ENCODE results near the gene ST8SIA2. TPM values are rescaled to one million over a fixed set of nuclear protein-coding genes. Genes with fewer than 3 reads are reported as not detected.

Gene ST8SIA2
- total and polyA plus RNA-seq, 2 experiments from 2014 or later, result not detected

DNA sequence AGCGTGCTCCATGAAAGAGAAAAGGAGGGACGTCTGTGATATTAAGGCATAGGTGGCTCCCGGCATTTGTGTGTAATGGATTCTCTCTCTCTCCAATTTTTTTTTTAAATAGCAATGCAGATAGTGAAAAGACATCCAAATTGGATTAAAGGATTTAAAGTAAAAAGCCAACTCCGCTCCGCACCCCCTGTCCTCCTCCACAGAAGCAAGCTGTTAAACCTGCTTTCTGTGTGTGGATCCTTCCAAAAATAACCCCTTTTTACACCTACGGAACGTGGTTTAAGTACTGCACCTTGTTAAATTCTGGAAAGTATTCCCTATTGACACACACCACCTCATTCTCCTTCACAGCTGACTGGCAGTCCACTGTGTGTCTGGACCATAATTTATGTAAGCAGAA lies 61.6 kb downstream of the ST8SIA2 start:
- in situ Hi-C loops (cut with MboI), result no loop called here
- WGBS, 2 experiments (ENCODE audit: low coverage in 1 of 2, low lambda C conversion rate in 2 of 2, missing lambda C conversion rate in 2 of 2), result 83 to 90% methylated on average over 7 of the region's 7 CpGs

DNA sequence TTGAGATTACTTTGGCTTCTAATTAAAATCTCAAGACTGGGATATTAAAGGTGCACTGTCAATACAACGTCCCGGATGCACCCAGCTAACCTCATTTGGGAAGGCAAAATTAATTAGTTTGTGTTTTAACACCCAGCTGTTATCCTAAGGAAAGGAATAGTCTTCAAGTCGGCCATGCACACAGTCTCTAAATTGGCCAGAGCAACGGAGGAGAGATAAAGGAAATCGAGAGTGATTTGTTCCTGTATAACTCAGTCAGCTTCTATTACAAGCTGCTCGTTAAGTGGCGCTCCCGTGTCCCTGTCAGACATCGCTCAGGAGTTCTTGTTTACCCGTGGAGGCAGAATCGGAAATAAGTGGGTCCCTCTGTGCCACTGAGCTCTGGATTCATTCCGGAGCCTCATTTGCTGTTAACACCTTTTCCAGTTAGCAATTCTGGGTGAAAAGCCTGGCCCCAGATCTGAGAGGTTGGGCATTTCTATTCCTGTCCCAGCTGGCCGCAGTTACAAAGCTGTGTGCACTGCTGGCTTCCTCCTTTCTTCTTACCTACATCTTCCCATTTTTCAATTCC lies 63.9 kb downstream of the ST8SIA2 start:
- Histone ChIP-seq H3K9me3 (ENCODE audit: low read depth) (no peaks in the 10 kb centered on the region), H3K36me3 (ENCODE audit: low read depth) (no peaks in the 10 kb centered on the region), H3F3A (ENCODE audit: insufficient read depth) (no peaks in the 10 kb centered on the region), H2AFZ (no peak overlapping the region), H3K79me2 (ENCODE audit: insufficient read depth) (no peaks in the 10 kb centered on the region), H3K4me3 (no peak overlapping the region), H4K20me1 (ENCODE audit: insufficient read depth) (no peaks in the 10 kb centered on the region), H3K27me3 (replicated peaks; ENCODE audit: insufficient read depth) (peaks cover 5% of the 10 kb centered on the region; the same call in 1 of the 2 replicates), H3K9ac (no peak overlapping the region), H3K4me1 (ENCODE audit: insufficient read depth) (no peaks in the 10 kb centered on the region), H3K27ac (no peak overlapping the region), H3K4me2 (ENCODE audit: unreplicated experiment) (no peak overlapping the region), H3K9me2 (ENCODE audit: insufficient read depth) (no peaks in the 10 kb centered on the region)
- 64 to 69% methylated on average over 13 of the region's 13 CpGs for WGBS, 2 experiments (ENCODE audit: low coverage in 1 of 2, low lambda C conversion rate in 2 of 2, missing lambda C conversion rate in 2 of 2)
- TF ChIP-seq EZH2phosphoT487 (IDR thresholded peaks at IDR 0.05; ENCODE audit: insufficient read depth, low read depth) (no peak), EZH2 (IDR thresholded peaks at IDR 0.05; ENCODE audit: insufficient read depth, poor library complexity, severe bottlenecking) (no peak)
- DNase-seq, result no peak
- in situ Hi-C loops (cut with MboI), result no loop called here

More for the DNA sequence above, 61.6 kb downstream of the ST8SIA2 start:
- Histone ChIP-seq H3K9me2 (ENCODE audit: insufficient read depth) (no peaks in the 10 kb centered on the region), H3K4me2 (ENCODE audit: unreplicated experiment) (no peak overlapping the region), H3K9me3 (ENCODE audit: low read depth) (no peaks in the 10 kb centered on the region), H3K27ac (no peak overlapping the region), H3K36me3 (ENCODE audit: low read depth) (no peaks in the 10 kb centered on the region), H3K4me1 (ENCODE audit: insufficient read depth) (peaks cover 10% of the 10 kb centered on the region; the same call in 1 of the 2 replicates), H4K20me1 (ENCODE audit: insufficient read depth) (no peaks in the 10 kb centered on the region), H2AFZ (no peak overlapping the region), H3K79me2 (ENCODE audit: insufficient read depth) (no peaks in the 10 kb centered on the region), H3K27me3 (replicated peaks; ENCODE audit: insufficient read depth) (peaks cover 5% of the 10 kb centered on the region; the same call in 1 of the 2 replicates), H3K4me3 (no peak overlapping the region), H3K9ac (no peak overlapping the region), H3F3A (ENCODE audit: insufficient read depth) (no peaks in the 10 kb centered on the region)
- DNase-seq, result no peak
- no peak for TF ChIP-seq EZH2phosphoT487 (IDR thresholded peaks at IDR 0.05; ENCODE audit: insufficient read depth, low read depth)
- TF ChIP-seq EZH2 (IDR thresholded peaks at IDR 0.05; ENCODE audit: insufficient read depth, poor library complexity, severe bottlenecking), result no peak

DNA sequence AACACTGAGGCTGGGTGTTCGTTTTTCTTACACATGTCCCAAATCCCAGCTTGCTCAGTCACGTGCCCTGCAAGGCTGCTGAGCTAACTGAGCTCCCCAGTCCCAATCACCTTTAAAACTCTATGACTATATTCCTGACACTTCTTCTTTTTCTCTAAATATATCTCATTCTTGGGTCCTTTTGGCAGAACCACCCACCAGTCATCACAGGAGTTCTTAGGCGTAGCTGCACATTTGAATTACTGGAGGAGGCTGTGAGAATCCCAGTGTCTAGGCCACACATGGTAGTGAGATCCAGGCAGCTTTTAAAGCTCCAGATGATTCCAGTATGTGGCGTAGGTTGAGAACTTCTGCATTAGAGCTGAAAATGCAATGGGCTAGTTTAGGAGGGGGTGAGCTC lies 66.3 kb downstream of the ST8SIA2 start:
- no peaks in the 10 kb centered on the region for H3K79me2 ChIP-seq (ENCODE audit: insufficient read depth)
- no peaks in the 10 kb centered on the region for H3F3A ChIP-seq (ENCODE audit: insufficient read depth)
- no peak overlapping the region for H3K9ac ChIP-seq
- H4K20me1 ChIP-seq (ENCODE audit: insufficient read depth), result no peaks in the 10 kb centered on the region
- no peaks in the 10 kb centered on the region for H3K9me2 ChIP-seq (ENCODE audit: insufficient read depth)
- H3K4me1 ChIP-seq (ENCODE audit: insufficient read depth), result no peaks in the 10 kb centered on the region
- no peaks in the 10 kb centered on the region for H3K9me3 ChIP-seq (ENCODE audit: low read depth)
- no peak for DNase-seq
- H3K27me3 ChIP-seq (replicated peaks; ENCODE audit: insufficient read depth), result peaks cover 5% of the 10 kb centered on the region; the same call in 1 of the 2 replicates
- no peak overlapping the region for H3K27ac ChIP-seq
- no peak overlapping the region for H2AFZ ChIP-seq
- H3K4me2 ChIP-seq (ENCODE audit: unreplicated experiment), result no peak overlapping the region
- H3K4me3 ChIP-seq, result no peak overlapping the region
- TF ChIP-seq EZH2phosphoT487 (IDR thresholded peaks at IDR 0.05; ENCODE audit: insufficient read depth, low read depth) (no peak), EZH2 (IDR thresholded peaks at IDR 0.05; ENCODE audit: insufficient read depth, poor library complexity, severe bottlenecking) (no peak)
- in situ Hi-C loops (cut with MboI), result no loop called here
- H3K36me3 ChIP-seq (ENCODE audit: low read depth), result no peaks in the 10 kb centered on the region
- WGBS, 2 experiments (ENCODE audit: low coverage in 1 of 2, low lambda C conversion rate in 2 of 2, missing lambda C conversion rate in 2 of 2), result 71% methylated on average over 4 of the region's 4 CpGs

DNA sequence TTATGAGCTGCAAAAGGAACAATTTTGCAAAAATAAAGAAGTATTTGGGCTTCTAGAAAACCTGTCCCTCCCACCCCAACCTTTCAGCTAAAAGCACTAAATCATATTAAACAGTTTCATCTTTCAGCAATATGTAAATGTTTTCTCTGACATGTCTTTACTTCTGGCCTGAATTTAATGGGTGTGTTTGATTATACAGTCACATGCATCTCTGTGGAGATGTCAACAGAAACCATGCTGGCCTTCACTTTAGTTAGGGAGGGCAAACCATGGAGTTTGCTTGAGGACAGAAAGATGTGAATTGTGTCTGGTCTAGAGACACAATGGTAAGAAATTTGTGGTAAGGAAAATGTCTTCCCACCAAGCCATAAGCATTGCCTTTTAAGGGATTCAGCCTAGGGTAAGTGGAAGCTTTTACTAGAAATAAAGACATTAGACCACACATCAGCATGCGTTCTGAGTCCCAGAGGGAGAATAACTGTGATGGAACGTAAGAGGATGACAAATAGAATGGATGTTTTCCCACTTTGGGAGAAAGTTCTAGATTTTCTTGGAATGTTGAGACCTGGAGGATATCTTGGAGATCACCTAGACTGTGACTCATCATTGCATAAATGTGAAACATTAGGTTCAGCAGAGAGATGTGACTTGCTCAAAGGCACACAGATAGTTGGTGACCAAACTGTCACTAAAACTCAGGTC lies 68.9 kb downstream of the ST8SIA2 start:
- H3K4me1 ChIP-seq (ENCODE audit: insufficient read depth), result no peaks in the 10 kb centered on the region
- no peak overlapping the region for H2AFZ ChIP-seq
- in situ Hi-C loops (cut with MboI), result no loop called here
- no peak overlapping the region for H3K9ac ChIP-seq
- no peak for DNase-seq
- no peaks in the 10 kb centered on the region for H3K9me3 ChIP-seq (ENCODE audit: low read depth)
- no peaks in the 10 kb centered on the region for H3K9me2 ChIP-seq (ENCODE audit: insufficient read depth)
- H3K27me3 ChIP-seq (replicated peaks; ENCODE audit: insufficient read depth), result no peaks in the 10 kb centered on the region
- no peak overlapping the region for H3K4me3 ChIP-seq
- no peaks in the 10 kb centered on the region for H3F3A ChIP-seq (ENCODE audit: insufficient read depth)
- no peaks in the 10 kb centered on the region for H3K36me3 ChIP-seq (ENCODE audit: low read depth)
- TF ChIP-seq EZH2 (IDR thresholded peaks at IDR 0.05; ENCODE audit: insufficient read depth, poor library complexity, severe bottlenecking), result no peak
- H4K20me1 ChIP-seq (ENCODE audit: insufficient read depth), result no peaks in the 10 kb centered on the region
- no peak overlapping the region for H3K4me2 ChIP-seq (ENCODE audit: unreplicated experiment)
- no peak overlapping the region for H3K27ac ChIP-seq
- H3K79me2 ChIP-seq (ENCODE audit: insufficient read depth), result no peaks in the 10 kb centered on the region
- 37 to 46% methylated on average over 2 of the region's 2 CpGs for WGBS, 2 experiments (ENCODE audit: low coverage in 1 of 2, low lambda C conversion rate in 2 of 2, missing lambda C conversion rate in 2 of 2)
